Stimulated activated CD8-positive, alpha-beta memory T cell treated with anti-CD3 and anti-CD28 coated beads, Interleukin-12 subunit alpha, Interleukin-12 subunit beta, amount 100 ng/mL, for 4 hours (primary cell): ENCODE data around the gene FRAT1.
A peak's percentile ranks its signal among the peaks of the same experiment; 100 is the strongest.

ENCODE experiments used
- DNase-seq: peaks from one replicate; pipeline ENCODE4 v3.0.0-alpha.2; 2020; ENCODE audit warnings: low read depth

FRAT1 gene

DNA sequence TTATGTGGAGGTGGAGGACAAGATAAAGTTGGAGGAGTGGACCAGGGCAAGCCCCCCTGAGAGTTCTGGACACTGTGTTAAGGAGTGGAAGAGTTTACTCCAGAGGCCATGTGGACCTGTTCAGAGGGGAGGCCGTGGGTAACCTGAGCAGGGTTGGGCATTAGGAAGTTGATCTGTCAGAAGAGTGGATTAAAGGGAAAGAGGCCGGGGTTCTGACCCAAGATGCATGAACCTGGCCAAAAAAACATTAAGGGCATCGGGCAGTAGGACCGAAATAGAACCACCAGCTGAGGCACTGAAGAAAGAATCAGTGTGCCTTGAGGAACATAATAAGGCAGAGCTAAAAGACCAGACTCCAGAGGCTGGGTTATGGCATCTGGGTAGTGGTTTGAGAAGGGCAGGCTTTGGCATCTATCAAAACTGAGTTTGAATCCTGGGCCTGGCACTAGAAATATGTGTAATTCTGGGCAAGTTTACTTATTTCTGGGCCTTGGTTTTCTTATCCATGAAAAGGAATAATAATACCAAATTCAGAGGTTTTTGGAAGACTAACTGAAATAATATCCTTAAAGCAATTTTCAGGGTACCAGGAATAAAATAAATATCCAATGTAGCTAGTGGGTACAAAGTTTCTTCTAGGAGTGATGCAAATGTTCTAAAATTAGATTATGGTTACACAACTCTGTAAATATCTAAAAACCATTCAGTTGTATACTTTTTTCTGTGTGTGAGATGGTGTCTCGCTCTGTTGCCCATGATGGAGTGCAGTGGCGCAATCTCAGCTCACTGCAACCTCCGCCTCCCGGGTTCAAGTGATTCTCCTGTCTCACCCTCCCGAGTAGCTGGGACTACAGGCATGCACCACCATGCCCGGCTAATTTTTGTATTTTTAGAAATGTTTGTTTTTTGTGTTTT lies 10.9 kb upstream of the FRAT1 start:
- DNase-seq: no peak

DNA sequence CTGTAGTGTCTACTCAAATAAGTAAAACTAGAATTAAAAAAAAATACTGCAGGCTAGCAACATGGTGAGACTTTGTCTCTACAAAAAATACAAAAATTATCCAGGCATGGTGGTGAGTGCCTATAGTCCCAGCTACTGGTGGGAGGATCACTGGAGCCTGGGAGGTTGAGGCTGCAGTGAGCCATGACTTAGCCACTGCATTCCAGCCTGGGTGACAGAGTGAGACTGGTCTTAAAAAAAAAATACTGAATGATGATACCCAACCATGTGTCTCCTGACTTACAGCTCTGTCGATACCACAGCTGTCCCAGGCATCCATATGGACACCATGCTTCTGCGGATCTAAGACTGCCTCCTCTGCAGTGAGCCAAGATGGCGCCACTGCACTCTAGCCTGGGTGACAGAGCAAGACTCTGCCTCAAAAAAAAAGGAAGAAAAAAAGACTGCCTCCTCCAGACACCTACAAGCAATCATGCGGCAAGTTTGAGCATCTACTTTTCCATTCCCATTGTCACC lies 7.9 kb upstream of the FRAT1 start:
- no peak for DNase-seq

DNA sequence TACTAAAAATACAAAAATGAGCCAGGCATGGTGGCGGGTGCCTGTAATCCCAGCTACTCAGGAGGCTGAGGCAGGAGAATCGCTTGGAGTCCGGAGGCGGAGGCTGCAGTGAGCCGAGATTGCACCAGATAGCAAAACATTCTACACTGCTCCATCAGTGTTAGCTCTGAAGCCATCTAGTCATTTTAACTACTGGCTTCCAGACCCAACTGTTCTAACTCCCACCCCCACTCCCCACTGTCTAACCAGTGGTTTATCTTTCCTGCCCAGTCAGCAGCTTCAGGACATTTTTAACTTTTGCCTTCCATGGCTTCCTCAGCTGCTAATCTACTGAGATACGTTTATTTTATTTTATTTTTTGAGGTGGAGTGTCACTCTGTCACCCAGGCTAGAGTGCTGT lies 6.2 kb upstream of the FRAT1 start:
- no peak for DNase-seq

DNA sequence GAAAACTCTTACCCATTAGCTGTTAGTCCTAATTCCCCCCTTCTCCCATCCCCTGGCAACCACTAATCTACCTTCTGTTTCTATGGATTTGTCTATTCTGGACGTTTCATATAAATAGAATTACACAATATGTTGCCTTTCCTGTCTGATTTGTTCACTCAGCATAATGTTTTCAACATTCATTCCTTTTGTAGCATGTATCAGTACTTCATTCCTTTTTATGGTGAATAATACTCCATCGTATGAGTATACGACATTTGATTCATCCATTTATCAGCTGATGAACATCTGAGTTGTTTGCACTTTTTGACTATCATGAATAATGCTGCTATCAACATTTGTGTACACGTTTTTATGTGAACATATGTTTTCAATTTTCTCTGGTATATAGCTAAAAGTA lies 4.4 kb upstream of the FRAT1 start:
- DNase-seq: no peak

DNA sequence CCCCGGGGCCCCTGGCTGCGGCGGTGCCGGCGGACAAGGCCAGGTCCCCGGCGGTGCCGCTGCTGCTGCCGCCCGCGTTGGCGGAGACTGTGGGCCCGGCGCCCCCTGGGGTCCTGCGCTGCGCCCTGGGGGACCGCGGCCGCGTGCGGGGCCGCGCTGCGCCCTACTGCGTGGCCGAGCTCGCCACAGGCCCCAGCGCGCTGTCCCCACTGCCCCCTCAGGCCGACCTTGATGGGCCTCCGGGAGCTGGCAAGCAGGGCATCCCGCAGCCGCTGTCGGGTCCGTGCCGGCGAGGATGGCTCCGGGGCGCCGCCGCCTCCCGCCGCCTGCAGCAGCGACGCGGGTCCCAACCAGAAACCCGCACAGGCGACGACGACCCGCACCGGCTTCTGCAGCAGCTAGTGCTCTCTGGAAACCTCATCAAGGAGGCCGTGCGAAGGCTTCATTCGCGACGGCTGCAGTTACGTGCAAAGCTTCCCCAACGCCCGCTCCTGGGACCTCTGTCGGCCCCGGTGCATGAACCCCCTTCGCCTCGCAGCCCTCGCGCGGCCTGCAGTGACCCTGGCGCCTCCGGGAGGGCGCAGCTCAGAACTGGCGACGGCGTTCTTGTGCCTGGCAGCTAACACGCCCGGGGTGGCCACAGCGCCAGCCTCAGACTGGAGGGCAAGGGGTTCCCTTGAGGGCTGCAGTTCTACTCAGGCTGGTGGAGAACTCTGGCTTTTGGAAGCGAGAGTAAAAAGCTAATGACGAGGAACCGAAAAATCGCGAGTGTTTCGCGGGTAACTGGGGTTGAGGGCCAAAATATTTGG lies 804 bp downstream of the FRAT1 start:
- DNase-seq: peak; percentile 44

DNA sequence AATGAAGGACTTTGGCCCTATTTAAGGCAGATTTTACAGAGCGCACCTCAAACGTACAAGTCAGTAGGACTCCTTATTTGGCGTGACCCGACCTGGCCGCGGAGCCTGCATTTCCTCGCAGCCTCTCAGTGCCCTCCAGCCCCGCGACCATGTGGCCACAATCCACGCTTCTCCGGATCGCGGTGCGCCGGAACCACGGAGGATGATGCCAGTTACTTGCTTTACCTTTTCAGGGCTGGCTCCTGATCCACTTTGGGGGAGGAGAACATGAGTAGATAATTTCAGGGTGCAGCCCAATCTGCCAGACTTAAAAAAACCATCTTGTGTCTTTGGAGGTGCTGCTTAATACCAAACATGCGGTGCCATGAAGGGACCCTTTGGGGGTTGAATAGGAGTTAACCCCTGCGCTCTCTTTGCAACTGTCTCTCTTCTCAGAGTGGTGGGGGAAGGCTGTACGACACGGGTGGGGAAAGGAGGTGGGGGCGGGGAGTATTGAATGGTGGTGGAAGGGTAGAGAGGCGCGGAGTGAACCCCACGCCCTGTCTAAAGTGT lies 1.5 kb downstream of the FRAT1 start:
- no peak for DNase-seq

DNA sequence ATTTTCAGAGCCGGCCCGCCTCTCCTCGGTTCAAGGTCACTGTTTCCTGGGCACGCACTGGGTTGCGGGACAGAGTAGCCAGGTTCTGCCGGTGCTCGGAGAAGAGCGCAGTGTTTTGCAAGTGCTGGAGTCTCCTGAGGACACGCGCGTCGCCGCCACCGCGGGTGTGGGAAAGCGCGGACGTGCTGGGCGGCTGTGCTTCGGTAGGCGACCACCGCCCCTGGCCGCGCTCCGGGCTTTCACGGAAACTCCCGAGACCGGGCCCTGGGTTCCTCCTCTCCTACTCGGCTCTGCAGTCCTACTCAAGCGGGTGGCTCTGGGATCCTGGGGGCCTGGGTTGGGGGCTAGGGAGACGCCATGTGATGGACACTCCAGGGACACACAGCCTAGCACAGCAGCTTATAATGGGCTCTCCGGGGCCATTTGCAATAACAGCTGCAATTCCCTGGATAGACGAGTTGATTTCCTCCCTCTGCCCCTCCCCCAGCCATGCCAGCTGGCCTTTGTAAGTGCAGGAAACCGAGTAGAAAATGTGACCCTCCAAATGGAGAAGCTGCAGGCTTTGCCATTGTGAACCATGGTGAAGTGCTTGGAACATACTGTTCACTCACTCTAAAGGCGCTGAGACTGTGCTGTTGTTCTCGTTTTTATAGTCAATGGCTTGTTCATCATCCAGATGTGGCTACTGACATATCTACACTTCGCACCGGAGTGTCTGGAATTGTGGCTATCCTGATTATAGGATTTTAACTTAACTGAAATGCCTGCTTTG lies 2.1 kb downstream of the FRAT1 start:
- no peak for DNase-seq

DNA sequence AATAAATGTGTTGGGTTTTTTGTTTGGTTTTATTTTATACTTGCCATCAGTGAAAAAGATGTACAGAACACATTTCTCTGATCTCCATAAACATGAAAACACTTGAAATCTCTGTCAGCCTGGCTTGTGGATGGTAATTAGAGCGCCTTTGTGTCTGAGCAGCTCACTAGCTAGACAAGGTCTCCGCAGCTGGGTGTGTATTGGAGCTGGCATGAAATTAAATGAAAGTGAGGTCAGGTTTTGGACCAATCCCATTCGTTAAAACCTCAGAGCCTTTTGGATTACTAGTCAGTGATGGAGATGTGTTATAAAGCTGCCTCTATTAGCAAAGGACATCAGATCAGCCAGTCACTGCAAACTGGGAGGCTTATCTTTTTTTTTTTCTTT lies 2.7 kb downstream of the FRAT1 start:
- no peak for DNase-seq

DNA sequence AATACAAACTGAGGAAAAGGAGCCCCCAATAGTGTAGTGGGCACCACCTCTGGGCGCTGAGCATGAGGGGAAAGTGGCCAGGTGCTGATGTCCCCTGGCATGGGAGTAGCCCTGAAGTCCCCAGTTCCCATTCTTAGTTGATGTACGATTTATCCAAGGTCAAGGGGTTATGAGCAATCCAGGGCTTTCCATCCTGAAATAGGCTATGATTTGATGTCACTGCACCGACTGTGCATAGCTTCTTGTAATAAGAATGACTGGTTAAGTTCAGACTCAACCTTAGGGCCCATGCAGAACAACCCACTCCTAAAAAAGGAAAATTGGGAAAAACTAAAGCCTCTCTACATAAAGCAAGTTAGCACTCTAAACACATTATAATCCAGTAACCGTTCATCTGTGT lies 4.4 kb downstream of the FRAT1 start:
- no peak for DNase-seq

DNA sequence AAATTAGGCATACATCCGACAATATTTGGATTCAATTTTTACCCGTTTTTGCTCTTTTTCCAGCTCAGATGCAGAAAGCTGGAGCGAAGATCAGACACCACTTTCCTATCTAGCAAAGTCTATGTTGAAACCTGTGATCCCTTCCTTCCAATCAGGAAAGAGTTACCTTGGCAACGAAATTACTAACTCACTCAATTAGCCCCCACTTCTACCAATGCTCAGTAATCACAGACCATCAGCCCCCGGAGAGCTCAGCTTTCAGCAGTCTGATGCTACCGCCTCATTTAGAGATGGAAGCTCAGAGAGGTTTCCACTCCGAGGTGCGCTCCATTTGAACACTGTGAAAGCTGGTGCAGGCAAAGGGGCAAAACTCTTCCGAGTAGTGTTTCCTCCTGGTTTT lies 6.7 kb downstream of the FRAT1 start:
- no peak for DNase-seq

DNA sequence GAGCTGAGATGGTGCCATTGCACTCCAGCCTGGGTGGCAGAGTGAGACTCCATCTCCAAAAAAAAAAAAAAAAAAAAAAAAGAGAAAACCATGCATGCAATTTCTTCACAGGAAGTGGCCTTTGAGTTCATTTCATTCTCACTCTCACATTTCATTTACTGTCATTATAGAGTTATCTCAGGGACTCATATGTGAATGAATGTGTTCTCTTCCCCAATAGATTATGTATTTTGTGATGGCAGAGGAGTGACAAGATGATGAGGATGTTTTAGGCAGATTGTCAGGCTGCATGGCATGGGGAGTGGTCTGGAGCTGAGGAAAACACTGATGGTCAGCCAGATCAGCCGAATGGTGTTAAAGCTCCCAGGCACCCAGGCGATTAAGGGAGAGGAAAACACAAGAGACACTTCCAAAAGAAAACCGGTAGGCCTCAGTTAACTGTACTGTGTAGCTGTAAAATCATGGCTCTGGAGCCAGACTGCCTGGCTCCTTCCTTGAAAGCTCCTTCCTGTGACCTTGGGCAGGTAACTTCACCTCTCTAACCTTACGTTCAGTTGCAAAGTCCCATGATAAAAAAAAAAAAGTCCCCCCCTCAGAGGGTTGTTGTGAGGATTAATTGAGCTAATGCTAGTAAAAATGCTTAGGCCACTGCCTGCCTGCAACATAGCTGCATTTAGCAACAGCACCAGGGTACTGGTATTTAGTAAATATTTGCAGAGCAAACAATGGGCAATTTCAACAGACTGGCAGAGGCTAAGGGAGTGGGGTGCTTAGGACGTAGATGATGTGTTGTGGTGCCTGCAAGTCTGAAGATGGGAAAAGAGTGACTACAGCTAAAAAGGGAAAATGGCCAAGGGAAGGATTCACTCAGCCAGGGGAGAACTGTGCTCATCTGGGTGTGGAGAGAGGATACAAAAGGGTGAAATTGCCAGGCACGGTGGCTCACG lies 8.6 kb downstream of the FRAT1 start:
- no peak for DNase-seq

DNA sequence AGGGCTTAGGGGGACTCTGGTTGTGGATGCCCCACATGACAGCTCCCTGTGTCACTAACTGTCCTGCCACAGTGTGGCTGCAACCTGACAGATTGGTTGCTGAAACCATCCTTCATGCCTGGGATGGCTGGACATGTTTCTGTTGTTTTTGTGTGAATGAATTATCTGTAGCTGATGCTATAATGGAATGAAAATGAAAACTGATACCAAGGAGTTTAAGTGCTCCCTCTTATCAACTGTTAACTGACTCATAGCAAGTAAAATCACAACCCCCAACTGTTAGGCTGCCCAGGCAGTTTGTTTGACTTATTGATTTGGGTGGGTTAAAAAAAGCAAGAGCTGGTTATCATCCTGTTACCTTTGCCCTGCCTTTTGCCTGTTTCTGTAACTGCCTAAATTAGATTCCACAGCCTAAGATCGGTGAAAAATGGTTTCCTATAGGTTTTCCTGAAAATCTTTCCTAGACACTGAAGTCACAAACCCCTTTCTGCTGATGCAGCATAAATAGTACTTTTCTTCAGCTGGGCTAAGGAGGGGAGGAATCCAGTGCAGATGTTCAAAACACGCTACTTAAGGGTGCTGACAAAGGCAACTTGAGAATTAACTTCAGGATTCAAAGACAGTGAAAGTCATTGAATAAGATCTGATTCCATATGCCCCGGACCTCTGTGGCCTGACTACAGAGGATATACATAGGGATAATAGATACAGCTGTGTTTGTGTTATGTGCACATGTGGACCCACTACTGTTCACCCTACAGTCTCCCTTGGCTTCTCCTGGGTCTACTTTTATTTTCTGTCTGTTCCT lies 9.8 kb downstream of the FRAT1 start:
- no peak for DNase-seq

DNA sequence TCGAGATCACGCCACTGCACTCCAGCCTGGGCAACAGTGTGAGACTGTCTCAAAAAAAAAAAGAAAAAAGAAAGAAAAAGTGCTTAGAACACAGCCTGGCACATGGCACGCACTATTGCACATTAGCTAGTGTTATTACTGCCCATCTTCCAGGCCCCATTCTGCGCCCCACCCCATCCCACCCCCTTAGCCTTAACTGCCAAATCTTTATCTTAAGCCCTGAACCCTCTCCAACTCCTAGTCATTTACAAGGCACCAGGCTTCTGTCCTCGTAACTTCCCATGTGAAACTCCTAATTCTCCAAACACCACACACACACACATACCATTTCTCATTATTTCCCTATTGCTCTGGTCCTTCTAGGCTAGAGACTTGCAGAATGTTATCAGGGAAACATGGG lies 10.7 kb downstream of the FRAT1 start:
- DNase-seq: no peak

DNA sequence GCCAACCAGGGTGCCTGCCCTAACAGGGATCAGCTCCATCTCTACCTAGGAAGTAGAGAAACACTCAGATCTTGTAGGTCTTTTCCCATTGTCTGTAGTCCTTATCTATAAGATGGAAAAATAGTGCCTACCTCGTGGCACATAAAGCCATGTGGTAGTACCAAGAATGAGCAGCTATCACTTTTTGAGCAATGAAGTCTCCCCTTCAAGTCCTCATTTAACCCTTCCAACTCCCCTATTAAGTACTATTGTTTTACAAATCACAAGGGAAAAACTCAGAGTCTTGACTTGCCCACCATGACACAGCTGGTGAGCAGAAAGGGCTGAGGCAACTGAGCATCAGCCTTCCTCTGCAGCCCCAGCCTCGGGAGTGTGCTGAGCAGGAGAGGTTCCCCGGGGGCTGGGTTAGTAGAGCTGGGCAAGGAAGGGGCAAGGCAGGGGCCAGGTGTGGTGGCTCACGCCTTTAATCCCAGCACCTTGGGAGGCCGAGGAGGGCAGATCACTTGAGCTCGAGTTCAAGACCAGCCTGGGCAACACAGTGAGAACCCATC lies 12.2 kb downstream of the FRAT1 start:
- DNase-seq: no peak

DNA sequence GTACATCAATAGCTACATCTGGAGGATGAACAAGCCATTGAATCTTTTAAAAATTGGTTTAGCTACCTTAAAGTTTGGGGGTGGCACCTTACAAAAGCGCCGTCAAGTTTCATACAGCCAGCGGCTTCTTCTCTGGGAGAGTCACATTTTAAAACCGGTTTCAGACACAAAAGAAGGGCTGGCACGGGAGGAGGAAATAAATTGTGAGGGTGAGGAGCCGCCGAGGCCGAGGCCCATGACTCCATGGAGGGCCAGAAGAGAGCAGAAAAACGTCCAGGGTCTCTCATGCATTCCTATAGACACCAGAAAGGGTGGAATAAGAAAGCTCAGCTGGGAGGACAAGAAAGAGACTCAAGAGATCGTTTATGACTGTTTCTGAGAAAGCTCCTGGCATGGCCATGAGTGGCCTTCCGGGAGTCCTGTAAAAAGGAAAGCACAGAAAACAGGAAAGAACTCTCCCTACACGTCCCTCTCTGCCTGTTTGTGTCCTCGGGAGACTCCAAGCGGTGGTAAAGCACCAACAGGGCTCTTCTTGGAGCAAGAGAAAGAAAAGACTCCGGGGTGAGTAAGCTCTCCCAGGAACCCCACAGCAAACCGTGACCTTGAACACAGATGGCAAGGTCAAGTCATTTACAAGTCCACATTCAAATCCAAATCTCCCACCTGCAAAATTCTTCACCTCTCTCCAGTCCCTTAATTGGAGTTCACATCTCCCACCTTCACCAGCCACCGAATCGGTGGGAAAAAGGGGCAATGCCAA lies 13.7 kb downstream of the FRAT1 start:
- no peak for DNase-seq

DNA sequence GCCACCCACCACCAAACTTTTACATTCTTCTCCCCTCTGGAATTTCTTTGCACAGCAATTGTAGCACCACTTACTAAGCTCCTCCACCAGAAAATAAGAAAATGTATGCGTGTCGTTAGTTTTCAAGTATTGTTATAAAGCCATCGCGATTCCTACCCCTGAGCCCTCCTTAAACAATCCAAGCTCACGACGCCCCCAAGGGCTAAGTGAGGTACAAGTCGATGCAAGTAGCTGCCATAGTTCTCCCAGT lies 14.2 kb downstream of the FRAT1 start:
- DNase-seq: no peak

DNA sequence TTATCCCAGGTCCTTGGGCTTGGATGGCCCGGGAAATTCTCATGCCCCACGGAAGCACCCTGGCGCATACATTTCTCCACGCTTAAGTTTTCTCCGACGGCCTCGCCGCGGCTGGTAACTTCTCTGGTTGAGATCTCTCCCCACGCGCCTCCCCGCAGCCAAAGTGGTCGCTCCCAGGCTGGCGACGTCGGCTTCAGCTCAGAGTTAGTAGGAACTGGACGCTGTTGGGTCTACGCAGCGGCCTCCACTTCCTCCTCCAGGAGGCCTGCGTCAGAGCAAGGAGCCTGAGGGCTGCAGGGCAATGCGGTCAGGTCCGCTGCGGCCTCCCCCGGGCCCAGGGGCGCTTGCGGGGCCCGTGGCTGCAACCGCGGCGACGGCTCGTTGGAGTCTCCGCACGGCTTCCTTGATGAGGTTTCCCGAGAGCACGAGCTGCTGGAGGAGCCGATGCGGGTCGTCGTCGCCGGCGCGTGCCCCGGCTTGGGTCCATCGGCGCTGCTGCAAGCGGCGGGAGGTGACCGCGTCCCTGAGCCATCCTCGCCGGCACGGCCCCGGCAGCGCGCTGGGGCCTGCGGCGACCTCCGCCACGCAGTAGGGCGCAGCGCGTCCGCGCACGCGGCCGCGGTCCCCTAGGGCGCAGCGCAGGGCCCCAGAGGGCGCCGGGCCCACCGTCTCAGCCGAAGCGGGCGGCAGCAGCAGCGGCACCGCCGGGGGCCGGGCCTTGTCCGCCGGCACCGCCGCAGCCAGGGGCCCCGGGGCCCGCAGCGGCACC lies 14.7 kb downstream of the FRAT1 start:
- DNase-seq: peak; percentile 15

DNA sequence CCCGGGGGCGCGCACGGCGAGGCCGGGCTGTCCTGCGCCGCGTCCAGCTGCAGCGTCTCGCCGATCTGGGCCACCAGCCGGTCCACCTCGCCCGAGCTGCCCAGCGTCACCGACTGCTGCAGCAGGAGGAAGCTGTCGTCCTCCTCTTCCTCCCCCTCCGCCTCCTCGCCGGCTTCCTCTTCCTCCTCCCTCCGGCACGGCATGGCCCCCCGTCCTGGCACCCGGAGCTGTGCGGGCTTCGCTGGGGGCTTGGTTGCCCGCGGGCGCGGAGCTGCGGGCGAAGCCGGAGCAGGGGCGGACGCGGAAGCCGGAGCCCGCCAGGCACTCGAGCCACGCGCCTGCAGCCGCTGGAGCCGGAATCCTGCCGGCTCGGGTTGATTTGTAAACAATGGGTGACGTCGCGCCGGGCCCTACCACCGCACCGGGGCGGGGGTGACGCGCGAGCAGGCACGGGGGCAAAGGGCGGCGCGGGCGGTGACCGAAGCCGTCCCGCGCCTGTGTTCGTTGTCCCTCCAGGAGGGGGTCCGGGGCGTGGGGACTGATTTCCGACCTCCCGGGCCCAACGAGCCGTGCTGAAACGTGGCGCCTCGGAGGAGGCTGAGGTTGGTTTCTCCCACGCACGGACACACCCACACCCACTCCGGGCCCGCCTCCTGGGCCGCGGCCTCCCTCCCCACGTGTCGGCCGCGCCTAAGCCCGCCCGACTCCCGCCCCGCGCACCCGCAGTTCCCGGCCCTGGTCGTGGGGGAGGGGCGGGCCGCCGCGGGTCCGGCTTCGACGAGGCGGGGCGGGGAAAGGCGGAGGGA lies 15.5 kb downstream of the FRAT1 start, which contains the start of gene FRAT2:
TSS of gene FRAT2 (minus strand) at position 360 of the 806 bp plus-strand sequence. CDS start at position 203, 157 bp downstream.
- DNase-seq: peak; percentile 76
